Brain pericyte (primary cell): ENCODE measurements around the gene DNAH14.
"Not testable (repeated sequence)": the region's sequence is repeated elsewhere in the genome, so short reads cannot be mapped to it uniquely, and the experiment has no call there.

Experiments
- DNase-seq: peaks from one replicate; pipeline ENCODE4 v3.0.0-alpha.2; 2012; ENCODE audit warnings: low read depth, low spot score

The DNAH14 gene

DNA sequence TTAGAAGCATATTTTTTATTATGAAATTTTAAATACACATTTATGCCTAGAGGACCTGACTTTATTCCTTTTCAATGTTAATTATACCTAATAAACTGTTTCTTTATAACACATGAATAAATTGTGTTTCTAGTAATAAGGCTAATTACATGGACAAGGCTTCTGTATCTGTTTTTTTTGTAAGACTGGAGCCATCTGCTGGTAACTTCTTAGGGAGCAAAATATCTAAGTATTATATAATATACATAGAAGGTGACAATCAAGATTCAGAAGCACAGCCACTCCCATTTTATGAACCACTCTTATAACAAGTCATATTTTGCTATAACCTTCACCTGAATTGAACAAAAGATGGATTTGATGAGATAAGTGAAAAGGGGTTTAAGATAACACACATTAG is 414.1 kb downstream of the DNAH14 start:
- no peak for DNase-seq

DNA sequence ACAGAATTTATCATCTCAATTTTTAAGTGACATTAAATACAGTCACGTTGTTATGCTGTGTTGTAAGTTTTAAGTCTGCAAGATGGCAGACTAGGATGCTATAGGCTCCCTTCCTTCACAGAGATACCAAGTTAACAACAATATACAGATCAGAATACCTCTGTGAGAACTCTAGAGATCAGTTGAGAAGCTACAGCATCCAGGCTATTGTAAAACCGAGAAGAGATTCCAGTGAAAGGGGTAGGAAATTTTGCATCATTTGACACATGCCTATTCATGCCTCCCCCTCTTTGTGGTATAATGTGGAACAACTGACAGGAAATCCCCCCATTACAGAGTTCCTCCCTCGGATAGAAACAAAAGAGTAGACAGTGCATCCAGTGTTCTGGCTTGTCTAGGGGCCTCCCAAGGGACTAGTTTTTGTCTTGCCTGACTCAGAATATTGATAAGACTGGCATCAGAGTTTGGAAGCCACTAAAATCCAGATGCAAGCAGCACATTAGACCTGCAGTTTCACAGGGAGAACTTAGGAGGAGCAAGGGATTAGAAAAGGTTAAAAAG is 417.7 kb downstream of the DNAH14 start:
- no peak for DNase-seq

DNA sequence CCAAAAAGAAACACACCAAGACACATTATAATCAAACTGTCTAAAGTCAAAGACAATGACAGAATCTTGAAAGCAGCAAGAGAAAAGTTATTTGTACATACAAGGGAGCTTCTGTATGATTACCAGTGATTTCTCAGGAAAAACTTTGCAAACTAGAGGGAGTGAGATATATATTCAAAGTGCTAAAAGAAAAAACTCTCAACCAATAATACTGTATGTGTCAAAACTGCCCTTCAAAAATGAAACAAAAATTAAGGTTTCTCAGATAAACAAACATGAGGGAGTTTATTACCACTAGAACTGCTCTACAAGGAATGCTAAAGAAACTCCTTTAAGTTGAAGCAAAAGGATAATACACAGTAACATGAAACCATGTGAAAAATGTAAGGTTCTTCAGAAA is 418.9 kb downstream of the DNAH14 start:
- DNase-seq = no peak

DNA sequence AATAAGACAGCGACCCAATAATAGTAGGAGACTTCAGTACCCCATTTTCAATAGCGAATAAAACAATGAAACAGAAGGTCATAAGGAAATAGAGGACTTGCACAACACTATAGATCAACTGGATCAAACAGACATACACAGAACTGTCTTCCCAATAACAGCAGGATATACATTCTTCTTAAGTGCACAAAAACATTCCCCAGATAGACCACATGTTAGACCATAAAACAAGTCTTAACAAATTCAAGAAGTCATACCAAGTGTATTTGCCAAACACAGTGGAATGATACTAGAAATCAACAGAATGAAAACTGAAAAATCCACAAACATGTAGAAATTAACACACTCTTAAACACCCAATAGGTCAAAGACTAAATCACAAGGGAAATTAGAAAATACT is 420.4 kb downstream of the DNAH14 start:
- no peak for DNase-seq

DNA sequence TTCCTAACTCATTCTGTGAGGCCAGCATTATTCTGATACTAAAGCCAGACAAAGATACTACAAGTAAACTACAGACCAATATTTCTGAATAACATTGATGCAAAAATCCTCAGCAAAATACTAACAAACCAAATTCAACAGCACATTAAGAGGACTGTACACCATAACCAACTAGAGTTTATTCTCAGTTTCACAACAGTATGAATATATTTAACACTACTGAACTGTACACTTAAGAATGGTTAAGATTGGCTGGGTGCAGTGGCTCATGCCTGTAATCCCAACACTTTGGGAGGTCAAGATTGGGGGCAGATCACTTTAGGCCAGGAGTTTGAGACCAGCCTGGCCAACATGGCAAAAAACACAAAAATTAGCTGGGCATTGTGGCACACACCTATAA is 421.4 kb downstream of the DNAH14 start:
- DNase-seq = no peak

GRCh38 chr1:225354906-225355305 is 425.4 kb downstream of the DNAH14 start:
- no peak for DNase-seq

DNA sequence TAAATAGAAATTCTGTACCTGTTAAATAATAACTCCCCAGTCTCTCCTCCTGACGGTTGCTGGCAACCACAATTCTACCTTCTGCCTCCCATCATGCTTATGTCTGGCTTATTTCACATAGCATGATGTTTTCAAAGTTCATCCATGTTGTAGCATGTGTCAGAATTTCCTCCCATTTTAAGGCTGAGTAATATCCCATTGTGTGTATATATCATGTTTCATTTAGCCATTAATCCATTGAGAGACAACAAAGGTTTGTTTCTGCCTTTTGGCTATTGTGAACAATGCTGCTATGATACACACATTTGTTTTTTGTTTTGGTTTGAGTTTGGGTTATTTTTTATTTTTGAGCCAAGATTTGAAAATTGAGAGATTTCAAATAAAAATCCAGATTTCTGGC is 426.4 kb downstream of the DNAH14 start:
- DNase-seq = no peak

DNA sequence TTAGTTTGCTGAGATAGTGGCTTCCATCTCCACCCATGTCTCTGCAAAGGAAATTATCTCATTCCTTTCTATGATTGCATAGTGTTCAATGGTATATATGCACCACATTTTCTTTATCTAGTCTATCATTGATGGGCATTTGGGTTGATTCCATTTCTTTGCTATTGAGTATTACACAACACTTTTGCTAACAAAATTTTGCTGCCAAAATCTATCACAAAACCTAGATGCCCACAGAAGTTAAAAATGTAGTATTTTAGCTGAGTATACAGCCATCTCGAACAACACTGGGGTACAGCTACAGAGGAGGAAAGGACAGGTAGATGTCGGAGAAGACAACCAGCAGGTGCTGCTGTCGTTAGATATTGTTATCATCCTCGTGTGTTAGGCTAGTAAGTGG is 430.6 kb downstream of the DNAH14 start:
- DNase-seq = no peak

DNA sequence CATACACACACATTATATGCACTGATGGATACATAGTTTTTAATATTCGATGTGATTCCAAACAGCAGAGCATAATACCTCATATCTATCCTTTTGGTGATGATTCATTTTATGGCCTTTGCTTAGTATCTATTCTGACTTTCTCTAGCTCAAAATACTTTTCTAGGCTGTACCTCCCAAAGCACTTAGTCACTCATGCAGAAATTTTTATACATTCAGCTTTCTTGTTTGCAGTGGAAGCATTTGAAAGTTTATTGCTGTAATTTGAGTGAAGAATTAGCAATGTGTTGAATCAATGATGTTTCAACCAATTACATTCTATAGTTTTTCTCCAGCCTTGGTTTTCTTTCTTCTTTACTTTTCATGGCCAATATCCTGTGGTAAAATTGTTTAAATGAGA is 431.7 kb downstream of the DNAH14 start:
- no peak for DNase-seq

GRCh38 chr1:225362805-225363204 is 433.3 kb downstream of the DNAH14 start:
- DNase-seq = no peak

GRCh38 chr1:225364439-225364838 is 435.0 kb downstream of the DNAH14 start:
- no peak for DNase-seq

- DNase-seq = no peak
Measured at GRCh38 chr1:225366018-225366417, 436.5 kb downstream of the DNAH14 start.

GRCh38 chr1:225366552-225366951 is 437.1 kb downstream of the DNAH14 start:
- DNase-seq = no peak

GRCh38 chr1:225368036-225368552 is 438.6 kb downstream of the DNAH14 start:
- no peak for DNase-seq

DNA sequence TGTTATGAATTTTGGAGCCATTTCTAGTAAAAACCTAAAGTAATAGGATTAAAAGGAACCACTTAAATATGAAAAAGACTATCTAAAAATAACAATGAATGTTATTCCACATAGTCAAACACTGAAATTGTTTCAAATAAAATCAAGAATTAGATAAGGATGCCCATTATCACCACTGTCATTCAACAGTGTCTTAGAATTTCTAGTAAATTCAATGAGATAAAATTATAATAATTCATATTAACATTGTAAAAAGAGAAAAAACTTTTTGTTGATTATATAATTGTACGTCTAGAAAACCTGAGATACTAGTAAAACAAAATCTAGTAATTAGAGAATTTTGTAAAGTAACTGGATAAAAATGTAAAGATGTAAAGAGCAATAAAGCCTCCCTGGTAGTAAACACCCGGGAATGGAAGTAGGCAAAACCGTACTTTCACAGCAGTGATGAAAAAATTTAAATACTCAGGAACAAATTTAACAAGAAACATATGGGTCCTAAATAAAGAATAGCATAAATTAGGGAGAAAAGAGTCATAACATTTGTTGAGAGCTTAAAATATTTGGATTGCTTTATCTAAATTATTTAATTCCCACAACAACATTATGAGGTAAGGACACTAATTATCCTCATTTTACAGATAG is 442.0 kb downstream of the DNAH14 start:
- DNase-seq = no peak

- DNase-seq = no peak
Measured at GRCh38 chr1:225373155-225373554, 443.7 kb downstream of the DNAH14 start.

DNA sequence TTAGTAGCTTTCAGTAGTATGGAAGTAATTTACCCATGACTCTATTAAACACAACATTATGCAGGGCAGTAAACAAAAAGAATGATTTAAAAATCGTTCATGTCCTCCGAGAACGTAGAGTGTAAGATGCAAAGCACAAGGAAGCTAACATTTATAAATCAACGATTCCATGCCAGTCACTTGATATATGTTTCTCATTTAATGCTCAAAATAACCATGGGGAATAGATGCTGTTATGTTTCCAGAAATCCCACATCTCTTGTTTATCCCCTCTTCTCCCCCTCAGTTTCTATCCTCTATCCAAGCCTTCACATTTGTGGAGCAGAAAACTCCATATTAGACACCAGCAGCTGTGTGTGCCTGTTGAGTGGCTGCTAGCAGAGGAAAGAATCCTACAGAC is 445.5 kb downstream of the DNAH14 start:
- DNase-seq = no peak

DNA sequence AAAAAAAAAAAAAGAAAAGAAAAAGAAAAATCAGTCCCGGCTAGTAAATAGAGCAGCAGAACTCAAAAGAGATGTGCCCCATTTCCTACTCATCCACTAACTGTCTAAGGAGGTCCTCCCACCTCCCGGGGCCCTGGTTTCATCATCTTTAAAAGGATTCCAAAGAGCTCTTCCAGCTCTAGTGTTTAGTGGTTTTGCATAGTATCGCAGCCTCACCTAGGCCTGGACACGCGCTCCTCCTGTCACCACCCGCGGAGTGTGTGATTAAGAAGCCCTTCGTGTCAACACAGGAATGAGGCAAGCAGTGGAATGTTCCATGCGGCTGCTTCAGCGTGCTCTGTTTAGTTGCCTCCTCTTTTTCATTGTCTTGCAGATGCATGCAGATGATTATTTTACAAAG is 449.4 kb downstream of the DNAH14 start:
- no peak for DNase-seq

DNA sequence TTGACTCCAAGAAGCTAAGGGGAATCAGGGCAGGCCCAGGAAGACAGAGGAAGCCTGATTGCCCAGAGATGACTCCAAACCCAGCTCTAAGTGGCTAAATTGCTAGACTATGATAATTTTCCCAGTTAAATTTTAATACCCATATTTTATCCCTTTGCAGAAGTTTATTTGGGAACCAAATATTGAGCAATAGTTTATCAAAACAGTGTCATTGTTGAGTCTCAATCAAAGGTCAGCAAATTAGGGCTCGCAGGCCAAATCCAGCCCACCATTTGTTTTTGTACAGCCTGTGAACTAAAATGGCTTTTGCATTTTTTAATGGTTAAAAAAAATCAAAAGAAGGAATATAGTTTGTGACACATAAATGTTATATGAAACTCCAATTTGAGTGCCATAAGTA is 451.2 kb downstream of the DNAH14 start:
- no peak for DNase-seq

DNA sequence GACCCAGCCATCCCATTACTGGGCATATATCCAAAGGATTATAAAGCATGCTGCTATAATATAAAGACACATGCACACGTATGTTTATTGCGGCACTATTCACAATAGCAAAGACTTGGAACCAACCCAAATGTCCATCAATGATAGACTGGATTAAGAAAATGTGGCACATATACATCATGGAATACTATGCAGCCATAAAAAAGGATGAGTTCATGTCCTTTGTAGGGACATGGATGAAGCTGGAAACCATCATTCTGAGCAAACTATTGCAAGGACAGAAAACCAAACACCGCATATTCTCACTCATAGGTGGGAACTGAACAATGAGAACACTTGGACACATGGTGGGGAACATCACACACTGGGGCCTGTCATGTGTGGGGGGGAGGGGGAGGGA is 457.4 kb downstream of the DNAH14 start:
- not testable (repeated sequence) for DNase-seq

GRCh38 chr1:225388372-225388771 is 458.9 kb downstream of the DNAH14 start:
- no peak for DNase-seq

DNA sequence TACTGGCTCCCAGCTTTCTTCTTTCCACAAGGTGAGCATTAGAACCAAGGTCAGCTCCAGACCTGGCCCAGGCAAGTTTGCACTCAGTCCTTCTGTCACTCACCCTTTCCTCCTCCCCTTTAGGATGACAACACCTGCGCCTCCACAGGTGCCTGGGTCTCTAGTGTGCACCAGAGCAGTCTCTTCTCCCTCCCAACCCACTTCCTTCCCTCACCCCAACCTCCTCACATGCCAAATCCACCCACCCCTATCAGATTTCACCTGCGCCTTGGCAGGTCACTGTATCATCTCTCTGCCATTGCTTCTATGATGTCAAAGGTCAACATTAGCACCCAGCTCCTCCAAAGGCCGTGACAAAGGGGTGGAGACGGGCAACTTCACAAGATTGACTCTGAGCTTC is 460.4 kb downstream of the DNAH14 start:
- DNase-seq = no peak

DNA sequence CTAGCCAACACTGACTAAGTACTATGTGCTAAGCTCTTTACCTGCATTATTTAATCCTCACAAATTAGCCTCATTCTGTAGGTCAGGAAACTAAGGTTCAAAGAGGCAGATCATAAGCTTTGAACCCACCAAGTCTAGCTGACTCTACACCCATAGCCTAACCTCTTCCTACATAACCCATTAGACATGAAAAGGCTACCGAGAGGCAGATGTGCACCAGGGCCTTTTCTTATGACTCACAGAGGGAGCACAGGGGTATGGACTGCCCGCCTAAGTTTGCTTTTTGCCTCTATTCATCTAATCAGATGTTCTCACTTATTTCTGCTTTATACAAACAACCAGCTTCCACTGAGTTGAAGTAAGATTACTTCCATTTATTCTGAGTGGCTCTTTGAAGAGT is 466.9 kb downstream of the DNAH14 start:
- no peak for DNase-seq

DNA sequence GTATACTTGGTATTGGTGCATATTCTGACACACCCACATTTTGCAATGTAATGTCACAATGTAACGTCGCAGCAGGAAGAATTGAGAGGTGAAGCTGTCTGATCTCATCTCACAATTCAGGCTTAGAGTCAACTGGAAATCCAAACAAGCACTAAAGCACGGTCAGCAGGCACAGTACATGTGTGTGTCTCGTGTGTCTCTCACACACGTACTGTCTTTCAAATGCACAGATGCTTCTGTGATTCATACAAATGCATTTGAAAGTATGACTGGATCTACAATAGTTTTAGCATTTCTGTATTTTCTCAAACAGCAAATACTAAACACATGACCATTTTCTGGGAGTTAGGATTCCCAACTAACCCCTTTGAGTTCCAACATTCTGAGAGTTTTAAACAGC is 471.5 kb downstream of the DNAH14 start:
- no peak for DNase-seq
